ENCODE results near the gene FAR2.

Gene FAR2

DNA sequence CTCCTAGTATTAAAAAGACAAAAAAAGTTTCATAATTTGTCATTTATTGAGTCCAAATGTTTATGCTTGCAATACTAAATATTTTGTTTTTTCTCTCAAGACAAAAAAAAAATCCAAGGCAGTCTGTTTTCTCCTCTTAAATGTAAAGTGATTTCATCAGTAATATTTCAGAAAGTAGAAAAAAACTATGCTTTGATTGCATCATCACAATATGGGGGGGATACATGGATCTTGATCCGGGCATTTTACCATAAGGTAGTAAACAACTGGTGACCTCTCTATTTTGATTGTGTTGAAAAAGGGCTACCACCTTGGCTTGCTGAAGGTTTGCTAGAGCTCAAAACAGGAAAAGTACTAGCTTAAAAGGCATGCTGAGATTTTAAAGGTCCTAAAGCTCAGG lies 188.2 kb downstream of the FAR2 start:
- Histone ChIP-seq H4K91ac (ENCODE audit: low read depth, low read length) (no peak overlapping the region), H3K79me2 (ENCODE audit: control insufficient read depth, insufficient read depth, low read length, poor library complexity) (no peaks in the 10 kb centered on the region), H4K8ac (ENCODE audit: low read depth, low read length) (no peak overlapping the region), H2BK5ac (ENCODE audit: low read depth, low read length, poor library complexity) (no peak overlapping the region), H3K9ac (ENCODE audit: low read length) (no peak overlapping the region), H3K23ac (ENCODE audit: low read length) (no peak overlapping the region), H3K4ac (ENCODE audit: low read depth, low read length) (no peak overlapping the region), H3K14ac (ENCODE audit: low read length) (no peak overlapping the region), H2AK5ac (ENCODE audit: low read length) (no peak overlapping the region), H3K27me3 (ENCODE audit: insufficient read depth, low read length) (no peaks in the 10 kb centered on the region), H2BK120ac (ENCODE audit: insufficient read depth, low read length, poor library complexity) (no peak overlapping the region), H3K4me1 (ENCODE audit: control insufficient read depth in 1 of 2, insufficient read depth in 2 of 2, low read length in 2 of 2) (no peaks in the 10 kb centered on the region), H2BK12ac (ENCODE audit: low read length) (no peak overlapping the region), H3K4me3 (ENCODE audit: low read depth, low read length) (no peak overlapping the region), H3K9me3 (ENCODE audit: insufficient read depth, low read depth, low read length) (no peaks in the 10 kb centered on the region), H3K4me2 (ENCODE audit: low read length) (no peak overlapping the region), H3K79me1 (ENCODE audit: low read length) (no peaks in the 10 kb centered on the region), H3K18ac (ENCODE audit: low read length) (no peak overlapping the region), H3K27ac (ENCODE audit: low read depth, low read length) (no peak overlapping the region), H2AFZ (ENCODE audit: insufficient read depth, low read length, poor library complexity) (no peak overlapping the region), H3K36me3 (ENCODE audit: control insufficient read depth in 1 of 2, insufficient read depth in 2 of 2, low read length in 2 of 2) (peaks cover 3 to 10% of the 10 kb centered on the region in 2 experiments), H4K12ac (ENCODE audit: low read depth, low read length) (no peak overlapping the region)
- WGBS (ENCODE audit: extremely low coverage, insufficient coverage, insufficient read length) = no CpG with 5 or more reads among the region's 1 CpG
- no peak for DNase-seq

DNA sequence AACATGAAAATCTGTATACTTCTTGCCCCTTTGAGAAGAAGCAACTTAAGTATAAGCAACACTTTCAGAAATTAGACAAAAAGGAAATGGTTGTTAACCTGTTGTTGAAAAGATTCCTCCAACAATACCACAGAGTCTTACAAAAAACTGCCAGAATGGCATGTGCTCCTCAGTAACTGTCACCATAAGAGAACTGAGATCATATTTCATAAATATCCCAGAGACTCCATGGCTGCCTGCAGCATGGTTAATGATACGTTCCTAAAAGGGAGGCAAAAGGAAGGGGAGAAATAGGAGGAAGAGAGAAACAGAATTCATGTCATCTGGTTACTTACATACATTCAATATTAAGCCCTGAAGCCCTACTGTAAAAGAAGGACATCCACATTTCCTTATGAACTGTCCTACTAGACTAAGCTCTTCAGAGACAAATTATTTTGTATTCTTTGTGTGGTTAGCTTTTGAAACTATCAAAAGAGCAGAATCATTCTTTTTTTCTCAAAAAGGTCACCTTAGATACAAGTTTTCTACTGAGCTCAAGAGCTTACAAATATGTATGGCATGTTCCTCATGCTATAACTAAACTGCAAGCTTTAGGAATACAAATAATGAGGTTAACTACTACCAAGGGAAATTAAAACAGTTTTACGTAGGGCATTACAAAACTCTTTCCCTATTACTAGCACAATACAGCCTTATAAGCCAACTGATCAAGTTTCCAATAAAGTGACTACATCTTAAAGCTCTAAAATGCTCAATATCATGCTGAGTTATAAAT lies 194.1 kb downstream of the FAR2 start:
- no peak overlapping the region for H3K18ac ChIP-seq (ENCODE audit: low read length)
- no peak for DNase-seq
- no peak overlapping the region for H4K91ac ChIP-seq (ENCODE audit: low read depth, low read length)
- no peak overlapping the region for H3K9ac ChIP-seq (ENCODE audit: low read length)
- no peak overlapping the region for H3K27ac ChIP-seq (ENCODE audit: low read depth, low read length)
- peaks cover 6 to 14% of the 10 kb centered on the region in 2 experiments for H3K36me3 ChIP-seq (ENCODE audit: control insufficient read depth in 1 of 2, insufficient read depth in 2 of 2, low read length in 2 of 2)
- no peak overlapping the region for H3K4ac ChIP-seq (ENCODE audit: low read depth, low read length)
- H2AFZ ChIP-seq (ENCODE audit: insufficient read depth, low read length, poor library complexity) = no peak overlapping the region
- H2BK120ac ChIP-seq (ENCODE audit: insufficient read depth, low read length, poor library complexity) = no peak overlapping the region
- no peak overlapping the region for H3K4me2 ChIP-seq (ENCODE audit: low read length)
- no peaks in the 10 kb centered on the region for H3K9me3 ChIP-seq (ENCODE audit: insufficient read depth, low read depth, low read length)
- no peaks in the 10 kb centered on the region for H3K4me1 ChIP-seq (ENCODE audit: control insufficient read depth in 1 of 2, insufficient read depth in 2 of 2, low read length in 2 of 2)
- H3K79me1 ChIP-seq (ENCODE audit: low read length) = no peaks in the 10 kb centered on the region
- H3K79me2 ChIP-seq (ENCODE audit: control insufficient read depth, insufficient read depth, low read length, poor library complexity) = no peaks in the 10 kb centered on the region
- no peak overlapping the region for H2AK5ac ChIP-seq (ENCODE audit: low read length)
- no peak overlapping the region for H2BK12ac ChIP-seq (ENCODE audit: low read length)
- no peak overlapping the region for H3K23ac ChIP-seq (ENCODE audit: low read length)
- H3K14ac ChIP-seq (ENCODE audit: low read length) = no peak overlapping the region
- WGBS (ENCODE audit: extremely low coverage, insufficient coverage, insufficient read length) = no CpG with 5 or more reads among the region's 2 CpGs
- no peak overlapping the region for H3K4me3 ChIP-seq (ENCODE audit: low read depth, low read length)
- no peak overlapping the region for H4K8ac ChIP-seq (ENCODE audit: low read depth, low read length)
- H4K12ac ChIP-seq (ENCODE audit: low read depth, low read length) = no peak overlapping the region
- H2BK5ac ChIP-seq (ENCODE audit: low read depth, low read length, poor library complexity) = no peak overlapping the region
- no peaks in the 10 kb centered on the region for H3K27me3 ChIP-seq (ENCODE audit: insufficient read depth, low read length)

DNA sequence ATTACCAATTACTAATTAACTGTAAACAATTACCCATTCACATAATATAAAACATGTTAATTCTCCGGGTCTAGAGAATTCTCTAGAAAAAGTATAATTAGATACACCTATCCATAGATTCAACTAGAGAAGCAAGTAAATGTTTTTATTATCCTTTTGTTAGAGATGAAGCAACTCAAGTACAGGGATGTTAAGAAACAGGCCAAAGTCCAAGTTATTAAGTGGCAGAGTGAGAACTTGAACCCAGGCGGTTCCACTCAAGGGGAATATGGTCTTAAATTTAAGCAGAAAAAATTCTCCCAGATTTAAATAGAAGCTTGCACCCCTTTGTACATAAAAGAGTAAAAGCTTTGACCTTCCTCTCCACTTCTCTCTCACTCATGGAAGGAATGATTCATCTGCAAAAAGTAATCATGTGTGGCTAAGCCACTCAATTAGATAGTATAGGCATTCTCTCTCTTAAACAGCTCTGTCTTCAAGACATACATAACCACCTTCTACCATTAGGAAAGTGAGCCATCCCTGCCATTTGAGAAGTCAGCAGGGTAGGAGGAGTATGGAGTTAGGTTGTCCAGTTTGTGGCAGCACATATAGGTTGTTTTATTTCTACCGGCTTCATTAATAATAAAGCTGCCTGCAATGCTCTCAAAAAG lies 197.8 kb downstream of the FAR2 start:
- no peak for DNase-seq
- Histone ChIP-seq H3K9ac (ENCODE audit: low read length) (no peak overlapping the region), H3K79me1 (ENCODE audit: low read length) (no peaks in the 10 kb centered on the region), H3K9me3 (ENCODE audit: insufficient read depth, low read depth, low read length) (no peaks in the 10 kb centered on the region), H2BK12ac (ENCODE audit: low read length) (no peak overlapping the region), H3K18ac (ENCODE audit: low read length) (no peak overlapping the region), H3K14ac (ENCODE audit: low read length) (no peak overlapping the region), H2BK5ac (ENCODE audit: low read depth, low read length, poor library complexity) (no peak overlapping the region), H3K4ac (ENCODE audit: low read depth, low read length) (no peak overlapping the region), H2AFZ (ENCODE audit: insufficient read depth, low read length, poor library complexity) (no peak overlapping the region), H4K8ac (ENCODE audit: low read depth, low read length) (no peak overlapping the region), H3K79me2 (ENCODE audit: control insufficient read depth, insufficient read depth, low read length, poor library complexity) (no peaks in the 10 kb centered on the region), H2BK120ac (ENCODE audit: insufficient read depth, low read length, poor library complexity) (no peak overlapping the region), H4K91ac (ENCODE audit: low read depth, low read length) (no peak overlapping the region), H2AK5ac (ENCODE audit: low read length) (no peak overlapping the region), H3K4me3 (ENCODE audit: low read depth, low read length) (no peak overlapping the region), H3K27ac (ENCODE audit: low read depth, low read length) (no peak overlapping the region), H3K4me1 (ENCODE audit: control insufficient read depth in 1 of 2, insufficient read depth in 2 of 2, low read length in 2 of 2) (no peaks in the 10 kb centered on the region), H3K27me3 (ENCODE audit: insufficient read depth, low read length) (no peaks in the 10 kb centered on the region), H3K4me2 (ENCODE audit: low read length) (no peak overlapping the region), H3K36me3 (ENCODE audit: control insufficient read depth in 1 of 2, insufficient read depth in 2 of 2, low read length in 2 of 2) (peaks cover 6% of the 10 kb centered on the region in 2 experiments), H4K12ac (ENCODE audit: low read depth, low read length) (no peak overlapping the region), H3K23ac (ENCODE audit: low read length) (no peak overlapping the region)
- WGBS (ENCODE audit: extremely low coverage, insufficient coverage, insufficient read length) = no CpG with 5 or more reads among the region's 3 CpGs

DNA sequence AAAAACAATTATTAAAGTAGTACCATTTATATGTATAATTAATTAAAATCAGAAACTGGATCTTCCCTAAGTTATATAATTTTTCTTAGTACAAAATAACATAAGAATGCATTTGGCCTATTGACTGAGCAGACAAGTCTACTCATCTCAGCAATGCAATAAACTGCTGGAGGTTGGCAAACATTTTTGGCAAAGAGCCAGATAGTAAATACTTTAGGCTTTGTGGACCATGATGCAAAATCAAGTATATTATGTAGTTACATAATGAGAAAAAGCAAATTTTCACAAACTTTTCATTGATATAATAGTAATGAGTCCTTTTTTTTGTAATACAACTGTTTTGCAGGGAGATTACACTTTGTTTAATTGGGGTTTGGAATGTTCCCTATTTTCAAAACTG lies 201.0 kb downstream of the FAR2 start:
- Histone ChIP-seq H2BK12ac (ENCODE audit: low read length) (no peak overlapping the region), H3K4ac (ENCODE audit: low read depth, low read length) (no peak overlapping the region), H2AFZ (ENCODE audit: insufficient read depth, low read length, poor library complexity) (no peak overlapping the region), H4K91ac (ENCODE audit: low read depth, low read length) (no peak overlapping the region), H3K23ac (ENCODE audit: low read length) (no peak overlapping the region), H4K8ac (ENCODE audit: low read depth, low read length) (no peak overlapping the region), H3K18ac (ENCODE audit: low read length) (no peak overlapping the region), H3K9ac (ENCODE audit: low read length) (no peak overlapping the region), H3K9me3 (ENCODE audit: insufficient read depth, low read depth, low read length) (no peaks in the 10 kb centered on the region), H4K12ac (ENCODE audit: low read depth, low read length) (no peak overlapping the region), H3K27me3 (ENCODE audit: insufficient read depth, low read length) (no peaks in the 10 kb centered on the region), H3K36me3 (ENCODE audit: control insufficient read depth in 1 of 2, insufficient read depth in 2 of 2, low read length in 2 of 2) (peaks cover 3 to 4% of the 10 kb centered on the region in 2 experiments), H3K4me1 (ENCODE audit: control insufficient read depth in 1 of 2, insufficient read depth in 2 of 2, low read length in 2 of 2) (no peaks in the 10 kb centered on the region), H3K14ac (ENCODE audit: low read length) (no peak overlapping the region), H2BK120ac (ENCODE audit: insufficient read depth, low read length, poor library complexity) (no peak overlapping the region), H3K4me2 (ENCODE audit: low read length) (no peak overlapping the region), H2BK5ac (ENCODE audit: low read depth, low read length, poor library complexity) (no peak overlapping the region), H3K27ac (ENCODE audit: low read depth, low read length) (no peak overlapping the region), H3K79me2 (ENCODE audit: control insufficient read depth, insufficient read depth, low read length, poor library complexity) (no peaks in the 10 kb centered on the region), H3K79me1 (ENCODE audit: low read length) (no peaks in the 10 kb centered on the region), H3K4me3 (ENCODE audit: low read depth, low read length) (no peak overlapping the region), H2AK5ac (ENCODE audit: low read length) (no peak overlapping the region)
- DNase-seq = no peak
